HEK293 (cell line): ENCODE measurements around the gene DCC.

ENCODE experiments used
- CTCF ChIA-PET: fragments of 350-600 bp; formaldehyde crosslinking; extraction: SDS; loops from one replicate; lab custom pipeline; 2021; ENCODE audit warnings: antibody characterized with exemption; lab: Yijun Ruan, JAX
- POLR2A ChIA-PET: fragments of 300-600 bp; formaldehyde crosslinking; extraction: SDS; loops from one replicate; lab custom pipeline; 2020; ENCODE audit warnings: antibody characterized with exemption, inconsistent platforms; lab: Yijun Ruan, JAX
- H3K27ac ChIP-seq: fragments of 200-500 bp; sonication (Bioruptor generic); 2 replicates; pipeline ENCODE4 v1.5.1; 2014; ENCODE audit warnings: low read depth, low read length, control low read depth, inconsistent platforms; ENCODE audit errors: extremely low read depth
- H3K36me3 ChIP-seq, 2 experiments: fragments of 200-500 bp in 1 of 2; sonication (Bioruptor generic) in 1 of 2; 1 replicate in 1 of 2; 2 replicates in 1 of 2; pipeline ENCODE4 v1.5.1; 2014 to 2017; ENCODE audit warnings: inconsistent platforms in 2 of 2, low read length in 2 of 2; ENCODE audit not compliant: control insufficient read depth in 2 of 2, insufficient read depth in 1 of 2
- H3K4me1 ChIP-seq: fragments of 200-500 bp; sonication (Bioruptor generic); 2 replicates; pipeline ENCODE4 v1.5.1; 2014; ENCODE audit warnings: mild to moderate bottlenecking, low read length, inconsistent platforms; ENCODE audit not compliant: control insufficient read depth, insufficient read depth
- H3K4me3 ChIP-seq: 2 replicates; pipeline ENCODE4 v1.5.1; 2011; ENCODE audit warnings: low read depth, mild to moderate bottlenecking, control low read depth, low read length, moderate library complexity
- H3K9me3 ChIP-seq: fragments of 200-500 bp; sonication (Bioruptor generic); 2 replicates; pipeline ENCODE4 v1.5.1; 2014; ENCODE audit warnings: low read depth, low read length, inconsistent platforms; ENCODE audit not compliant: control insufficient read depth, insufficient read depth
- CTCF ChIP-seq: fragments of 450-650 bp; formaldehyde crosslinking; IDR thresholded peaks from 2 replicates; pipeline ENCODE4 v1.5.1; 2016; ENCODE audit warnings: missing biosample characterization, missing genetic modification characterization
- PRDM2 ChIP-seq: fragments of 450-650 bp; formaldehyde crosslinking; IDR thresholded peaks from 2 replicates; pipeline ENCODE4 v1.5.1; 2016; ENCODE audit warnings: missing biosample characterization, missing genetic modification characterization, borderline replicate concordance
- SALL2 ChIP-seq: fragments of 450-650 bp; formaldehyde crosslinking; IDR thresholded peaks from 2 replicates; pipeline ENCODE4 v1.5.0; 2017; ENCODE audit warnings: missing biosample characterization, mild to moderate bottlenecking, missing genetic modification characterization, borderline replicate concordance
- TSHZ1 ChIP-seq: fragments of 450-650 bp; formaldehyde crosslinking; IDR thresholded peaks from 2 replicates; pipeline ENCODE4 v1.5.1; 2016; ENCODE audit warnings: missing biosample characterization, missing genetic modification characterization, borderline replicate concordance
- ZBTB8A ChIP-seq: fragments of 450-650 bp; formaldehyde crosslinking; IDR thresholded peaks from 2 replicates; pipeline ENCODE4 v1.5.1; 2016; ENCODE audit warnings: missing biosample characterization, missing genetic modification characterization
- ZNF10 ChIP-seq: fragments of 450-650 bp; formaldehyde crosslinking; IDR thresholded peaks from 2 replicates; pipeline ENCODE4 v1.5.1; 2017; ENCODE audit warnings: missing biosample characterization, missing genetic modification characterization
- ZNF2 ChIP-seq: fragments of 450-650 bp; formaldehyde crosslinking; IDR thresholded peaks from 2 replicates; pipeline ENCODE4 v1.5.1; 2016; ENCODE audit warnings: missing biosample characterization, missing genetic modification characterization
- ZNF24 ChIP-seq: fragments of 450-650 bp; formaldehyde crosslinking; IDR thresholded peaks from 2 replicates; pipeline ENCODE4 v1.5.1; 2016; ENCODE audit warnings: missing biosample characterization, missing genetic modification characterization
- ZNF335 ChIP-seq: fragments of 450-650 bp; formaldehyde crosslinking; conservative IDR thresholded peaks from 2 replicates; pipeline ENCODE4 v1.5.1; 2016; ENCODE audit warnings: missing biosample characterization, missing genetic modification characterization
- ZNF362 ChIP-seq: fragments of 450-650 bp; formaldehyde crosslinking; IDR thresholded peaks from 2 replicates; pipeline ENCODE4 v1.5.1; 2016; ENCODE audit warnings: missing biosample characterization, missing genetic modification characterization
- ZNF48 ChIP-seq: fragments of 450-650 bp; formaldehyde crosslinking; IDR thresholded peaks from 2 replicates; pipeline ENCODE4 v1.5.1; 2016; ENCODE audit warnings: missing biosample characterization, missing genetic modification characterization
- ZNF521 ChIP-seq: fragments of 450-650 bp; formaldehyde crosslinking; IDR thresholded peaks from 2 replicates; pipeline ENCODE4 v1.5.1; 2017; ENCODE audit warnings: missing biosample characterization, mild to moderate bottlenecking, missing genetic modification characterization
- ZNF529 ChIP-seq: fragments of 450-650 bp; formaldehyde crosslinking; IDR thresholded peaks from 2 replicates; pipeline ENCODE4 v1.5.1; 2017; ENCODE audit warnings: missing genetic modification characterization, missing biosample characterization; ENCODE audit not compliant: insufficient replicate concordance
- ZNF664 ChIP-seq: fragments of 450-650 bp; formaldehyde crosslinking; IDR thresholded peaks from 2 replicates; pipeline ENCODE4 v1.5.1; 2016; ENCODE audit warnings: missing biosample characterization, missing genetic modification characterization
- ZNF768 ChIP-seq: fragments of 450-650 bp; formaldehyde crosslinking; IDR thresholded peaks from 2 replicates; pipeline ENCODE4 v1.5.1; 2018; ENCODE audit warnings: missing biosample characterization, mild to moderate bottlenecking, missing genetic modification characterization
- ZNF785 ChIP-seq: fragments of 450-650 bp; formaldehyde crosslinking; IDR thresholded peaks from 2 replicates; pipeline ENCODE4 v1.5.1; 2016; ENCODE audit warnings: missing biosample characterization, missing genetic modification characterization

DCC gene

GRCh38 chr18:52572036-52573000 is 232.3 kb downstream of the DCC start (continued):
- TF ChIP-seq ZNF335 (no peak), ZNF10 (no peak), ZNF785 (tag by site-specific recombination) (no peak), PRDM2 (tag by site-specific recombination) (no peak), CTCF (tag by site-specific recombination) (no peak), ZNF768 (no peak), ZBTB8A (tag by site-specific recombination) (no peak), ZNF664 (tag by site-specific recombination) (no peak), ZNF2 (tag by site-specific recombination) (no peak), ZNF521 (tag by site-specific recombination) (no peak)

GRCh38 chr18:52577795-52578194 is 237.8 kb downstream of the DCC start:
- no peak for TF ChIP-seq SALL2 (tag by site-specific recombination)
- TF ChIP-seq ZNF48 (tag by site-specific recombination) = no peak
- no peak for TF ChIP-seq ZNF529 (tag by site-specific recombination)
- no peak for TF ChIP-seq ZNF362 (tag by site-specific recombination)
- TF ChIP-seq ZNF24 = no peak
- no peak for TF ChIP-seq TSHZ1 (tag by site-specific recombination)
- H3K9me3 ChIP-seq = no peaks in the 10 kb centered on the region
- H3K4me3 ChIP-seq = no peak overlapping the region
- no peaks in the 10 kb centered on the region for H3K36me3 ChIP-seq
- no peak overlapping the region for H3K27ac ChIP-seq
- ChIA-PET CTCF (no interaction called here), POLR2A (no interaction called here)
- no peaks in the 10 kb centered on the region for H3K4me1 ChIP-seq
